ENCODE measurements around the gene PBX4.

- no peak for TF ChIP-seq CTCF (IDR thresholded peaks at IDR 0.05; ENCODE audit: poor library complexity)
- TF ChIP-seq EZH2 (IDR thresholded peaks at IDR 0.05; ENCODE audit: borderline replicate concordance): no peak
Observed at GRCh38 chr19:19562665-19563347, 55.7 kb downstream of the PBX4 start.

Data from hepatocyte (in vitro differentiated cells).